Endothelial cell (in vitro differentiated cells): Measurements from ENCODE around the gene DNAJA3. TPM values are rescaled to one million over a fixed set of nuclear protein-coding genes. Genes with fewer than 3 reads are reported as not detected.

ENCODE experiments used
- DNase-seq: peaks from one replicate; pipeline ENCODE4 v3.0.0; 2021; ENCODE audit warnings: low spot score
- H3K27ac Mint-ChIP-seq: one replicate; pipeline ENCODE4 v1.8.0; 2021; ENCODE audit warnings: mixed read lengths, inconsistent platforms; ENCODE audit not compliant: unreplicated experiment
- H3K27me3 Mint-ChIP-seq: one replicate; pipeline ENCODE4 v1.8.0; 2021; ENCODE audit warnings: mild to moderate bottlenecking, moderate library complexity, mixed read lengths, inconsistent platforms; ENCODE audit not compliant: unreplicated experiment
- H3K36me3 Mint-ChIP-seq: one replicate; pipeline ENCODE4 v1.8.0; 2021; ENCODE audit warnings: mild to moderate bottlenecking, low read depth, mixed read lengths, inconsistent platforms; ENCODE audit not compliant: unreplicated experiment
- H3K4me1 Mint-ChIP-seq: one replicate; pipeline ENCODE4 v1.8.0; 2021; ENCODE audit warnings: mild to moderate bottlenecking, mixed read lengths, inconsistent platforms; ENCODE audit not compliant: unreplicated experiment
- H3K4me3 Mint-ChIP-seq: one replicate; pipeline ENCODE4 v1.8.0; 2021; ENCODE audit warnings: mild to moderate bottlenecking, mixed read lengths, inconsistent platforms; ENCODE audit not compliant: unreplicated experiment
- H3K9me3 Mint-ChIP-seq: one replicate; pipeline ENCODE4 v1.8.0; 2021; ENCODE audit warnings: mixed read lengths, inconsistent platforms; ENCODE audit not compliant: unreplicated experiment
- CTCF ChIP-seq: fragments of 200-600 bp; sonication (generic); IDR thresholded peaks from one replicate; pipeline ENCODE4 v1.5.0; 2021; ENCODE audit warnings: antibody characterized with exemption; ENCODE audit not compliant: unreplicated experiment
- total RNA-seq: library from RNA; stranded (reverse); fragmentation: NEBNext Ultra II Directional; extraction: Animal tissue kit (Norgen Biotek cat#: 25700); gene quantifications from one replicate; pipeline ENCODE4 v1.2.1, GENCODE V29; 2021; ENCODE audit not compliant: unreplicated experiment

DNAJA3 gene
- total RNA-seq, 1 donor from 2014 or later = 32.0 TPM

- H3K4me3 Mint-ChIP-seq = peak overlapping the region; percentile 56
- no peaks in the 10 kb centered on the region for H3K4me1 Mint-ChIP-seq
- DNase-seq = no peak
- H3K36me3 Mint-ChIP-seq = peaks cover 45% of the 10 kb centered on the region
- no peak overlapping the region for H3K27ac Mint-ChIP-seq
- peaks cover 2% of the 10 kb centered on the region for H3K27me3 Mint-ChIP-seq
- TF ChIP-seq CTCF = no peak
- no peaks in the 10 kb centered on the region for H3K9me3 Mint-ChIP-seq
Measured at GRCh38 chr16:4443271-4443670, 17.6 kb downstream of the DNAJA3 start.

GRCh38 chr16:4443986-4444385 is 18.3 kb downstream of the DNAJA3 start:
- H3K9me3 Mint-ChIP-seq = no peaks in the 10 kb centered on the region
- peaks cover 45% of the 10 kb centered on the region for H3K36me3 Mint-ChIP-seq
- no peak for TF ChIP-seq CTCF
- no peaks in the 10 kb centered on the region for H3K4me1 Mint-ChIP-seq
- DNase-seq = no peak
- H3K27ac Mint-ChIP-seq = no peak overlapping the region
- peaks cover 2% of the 10 kb centered on the region for H3K27me3 Mint-ChIP-seq
- peak overlapping the region; percentile 28 for H3K4me3 Mint-ChIP-seq

GRCh38 chr16:4450430-4450829 is 24.8 kb downstream of the DNAJA3 start:
- H3K9me3 Mint-ChIP-seq = no peaks in the 10 kb centered on the region
- H3K4me1 Mint-ChIP-seq = no peaks in the 10 kb centered on the region
- no peak overlapping the region for H3K27ac Mint-ChIP-seq
- TF ChIP-seq CTCF = no peak
- peaks cover 26% of the 10 kb centered on the region for H3K36me3 Mint-ChIP-seq
- H3K4me3 Mint-ChIP-seq = no peak overlapping the region
- peaks cover 2% of the 10 kb centered on the region for H3K27me3 Mint-ChIP-seq
- no peak for DNase-seq

- H3K9me3 Mint-ChIP-seq = no peaks in the 10 kb centered on the region
- no peak overlapping the region for H3K27ac Mint-ChIP-seq
- TF ChIP-seq CTCF = no peak
- no peak for DNase-seq
- H3K4me1 Mint-ChIP-seq = no peaks in the 10 kb centered on the region
- peaks cover 28% of the 10 kb centered on the region for H3K36me3 Mint-ChIP-seq
- peaks cover 2% of the 10 kb centered on the region for H3K27me3 Mint-ChIP-seq
- no peak overlapping the region for H3K4me3 Mint-ChIP-seq
Measured at GRCh38 chr16:4450931-4451519, 25.4 kb downstream of the DNAJA3 start.

GRCh38 chr16:4452674-4453073 is 27.0 kb downstream of the DNAJA3 start:
- Mint-ChIP-seq H3K4me3 (no peak overlapping the region), H3K4me1 (no peaks in the 10 kb centered on the region), H3K27ac (no peak overlapping the region), H3K27me3 (no peaks in the 10 kb centered on the region), H3K9me3 (no peaks in the 10 kb centered on the region), H3K36me3 (peaks cover 21% of the 10 kb centered on the region)
- DNase-seq = no peak
- TF ChIP-seq CTCF = no peak
